WTC11 (cell line): ENCODE measurements around the gene COG1. TPM values are rescaled to one million over a fixed set of nuclear protein-coding genes. Genes with fewer than 3 reads are reported as not detected.

Experiments used
- ATAC-seq: fragments of 200-7000 bp; cut with Tn5 transposase; 2 replicates; pipeline ENCODE4 v1.10.0; 2021; ENCODE audit warnings: mild to moderate bottlenecking, moderate library complexity
- CTCF ChIA-PET: fragments of 300-600 bp; sonication (Branson Sonifier 250); formaldehyde crosslinking; loops from one replicate; lab custom pipeline; 2021; ENCODE audit warnings: antibody characterized with exemption; lab: Charles Lee
- POLR2A ChIA-PET: fragments of 350-600 bp; sonication (Branson Sonifier 250); formaldehyde crosslinking; loops from one replicate; lab custom pipeline; 2021; ENCODE audit warnings: antibody characterized with exemption; lab: Charles Lee
- DNase-seq: peaks from one replicate; pipeline ENCODE4 v3.0.0; 2021; ENCODE audit warnings: low spot score
- H3K27ac Mint-ChIP-seq: 2 replicates; pipeline ENCODE4 v1.8.0; 2021; ENCODE audit warnings: mixed read lengths
- H3K27me3 Mint-ChIP-seq: 2 replicates; pipeline ENCODE4 v1.8.0; 2021; ENCODE audit warnings: low read depth, mild to moderate bottlenecking, moderate library complexity, mixed read lengths
- H3K36me3 Mint-ChIP-seq: 2 replicates; pipeline ENCODE4 v1.8.0; 2021; ENCODE audit warnings: mixed read lengths
- H3K4me1 Mint-ChIP-seq: 2 replicates; pipeline ENCODE4 v1.8.0; 2022; ENCODE audit warnings: mixed read lengths
- H3K4me3 Mint-ChIP-seq: 2 replicates; pipeline ENCODE4 v1.8.0; 2021; ENCODE audit warnings: mild to moderate bottlenecking, moderate library complexity, mixed read lengths
- H3K9me3 Mint-ChIP-seq: 2 replicates; pipeline ENCODE4 v1.8.0; 2021; ENCODE audit warnings: mixed read lengths
- CREM ChIP-seq: sonication (generic); formaldehyde crosslinking; IDR thresholded peaks from 2 replicates; pipeline ENCODE4 v1.8.1; 2022; ENCODE audit warnings: mild to moderate bottlenecking, missing genetic modification reagents, moderate library complexity
- ELF4 ChIP-seq: sonication (generic); formaldehyde crosslinking; IDR thresholded peaks from 2 replicates; pipeline ENCODE4 v1.8.1; 2022; ENCODE audit warnings: low read depth, mild to moderate bottlenecking, moderate library complexity, missing genetic modification reagents
- FOXK1 ChIP-seq: sonication (generic); formaldehyde crosslinking; IDR thresholded peaks from 2 replicates; pipeline ENCODE4 v1.8.0; 2022; ENCODE audit warnings: mild to moderate bottlenecking, moderate library complexity, missing genetic modification reagents
- GABPB1 ChIP-seq: sonication (generic); formaldehyde crosslinking; IDR thresholded peaks from 2 replicates; pipeline ENCODE4 v1.8.1; 2023; ENCODE audit warnings: mild to moderate bottlenecking, missing genetic modification reagents
- GTF2I ChIP-seq: fragments of 250-450 bp; sonication (Bioruptor Pico); conservative IDR thresholded peaks from 2 replicates; pipeline ENCODE4 v1.4.0; 2021; ENCODE audit warnings: mild to moderate bottlenecking
- HMGXB4 ChIP-seq: sonication (generic); formaldehyde crosslinking; IDR thresholded peaks from 2 replicates; pipeline ENCODE4 v1.8.1; 2023; ENCODE audit warnings: mild to moderate bottlenecking, moderate library complexity, missing genetic modification reagents
- JUN ChIP-seq: sonication (generic); formaldehyde crosslinking; IDR thresholded peaks from 2 replicates; pipeline ENCODE4 v1.8.0; 2023; ENCODE audit warnings: mild to moderate bottlenecking, missing genetic modification reagents
- TCF7 ChIP-seq: sonication (generic); formaldehyde crosslinking; IDR thresholded peaks from 2 replicates; pipeline ENCODE4 v1.8.0; 2022; ENCODE audit warnings: mild to moderate bottlenecking, low read depth, missing genetic modification reagents, moderate library complexity
- ZBTB43 ChIP-seq: sonication (generic); formaldehyde crosslinking; IDR thresholded peaks from 2 replicates; pipeline ENCODE4 v1.8.1; 2023; ENCODE audit warnings: mild to moderate bottlenecking, missing genetic modification reagents
- ZMAT4 ChIP-seq: fragments of 250-450 bp; sonication (Bioruptor Pico); IDR thresholded peaks from 2 replicates; pipeline ENCODE4 v1.9.0; 2021; ENCODE audit warnings: mild to moderate bottlenecking
- ZNF416 ChIP-seq: fragments of 250-450 bp; sonication (Bioruptor Pico); IDR thresholded peaks from 2 replicates; pipeline ENCODE4 v1.9.0; 2021; ENCODE audit warnings: mild to moderate bottlenecking, inconsistent platforms
- total RNA-seq: library from RNA; stranded (reverse); gene quantifications from 3 replicates; pipeline ENCODE4 v1.2.3, GENCODE V29; 2021
- TF ChIP-seq, protein P1 (sequence below): sonication (generic); formaldehyde crosslinking; IDR thresholded peaks from 2 replicates; pipeline ENCODE4 v1.8.1; 2023; ENCODE audit warnings: mild to moderate bottlenecking, missing genetic modification reagents, moderate library complexity
- TF ChIP-seq, protein P2 (sequence below): sonication (generic); formaldehyde crosslinking; IDR thresholded peaks from 2 replicates; pipeline ENCODE4 v1.8.1; 2023; ENCODE audit warnings: mild to moderate bottlenecking, missing genetic modification reagents, moderate library complexity
- TF ChIP-seq, protein P3 (sequence below): fragments of 200-600 bp; IDR thresholded peaks from 2 replicates; pipeline ENCODE4 v1.8.0; 2022; ENCODE audit warnings: antibody characterized with exemption
- TF ChIP-seq, protein P4 (sequence below): sonication (generic); formaldehyde crosslinking; IDR thresholded peaks from 2 replicates; pipeline ENCODE4 v1.8.0; 2022; ENCODE audit warnings: missing genetic modification reagents
- TF ChIP-seq, protein P5 (sequence below): fragments of 250-450 bp; sonication (Bioruptor Pico); IDR thresholded peaks from 2 replicates; pipeline ENCODE4 v1.9.0; 2021; ENCODE audit warnings: moderate library complexity, mild to moderate bottlenecking, inconsistent platforms, borderline replicate concordance
- TF ChIP-seq, protein P6 (sequence below): fragments of 250-450 bp; sonication (Bioruptor Pico); IDR thresholded peaks from 2 replicates; pipeline ENCODE4 v1.8.0; 2021; ENCODE audit warnings: mild to moderate bottlenecking

Gene COG1
- total RNA-seq, 1 experiment from 2014 or later = 22.6 TPM

DNA sequence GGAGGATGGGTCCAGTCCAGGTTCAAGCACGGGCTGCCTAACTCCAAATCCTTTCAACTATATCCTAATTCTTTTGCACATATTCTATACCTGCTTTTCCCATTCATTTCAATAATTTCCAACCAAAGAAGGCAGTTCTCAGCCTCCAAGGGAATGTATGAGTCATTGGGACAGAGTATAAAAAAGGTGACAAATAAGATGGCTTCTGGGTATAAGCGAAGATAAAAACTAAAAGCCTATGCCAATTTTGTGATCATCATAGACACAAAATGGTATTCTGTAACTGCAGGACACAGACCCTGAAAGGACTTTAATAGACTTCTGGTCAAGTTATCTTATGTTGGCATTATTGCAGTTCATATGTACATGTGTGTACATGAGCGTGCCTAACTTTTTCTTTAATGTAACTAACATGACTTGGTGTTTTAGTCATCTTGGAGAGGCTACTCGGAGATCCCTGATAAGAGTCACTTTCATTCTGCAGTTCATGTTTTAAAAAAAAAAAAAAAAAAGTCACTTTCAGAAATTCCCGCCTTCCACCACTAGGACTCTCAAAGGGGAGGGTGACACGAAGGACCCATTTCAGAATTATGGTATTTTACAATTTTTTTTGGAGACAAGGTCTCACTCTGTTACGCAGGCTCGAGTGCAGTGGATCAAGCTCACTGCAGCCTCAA, 17.3 kb downstream of the COG1 start:
- H3K36me3 Mint-ChIP-seq = peaks cover 46% of the 10 kb centered on the region

DNA sequence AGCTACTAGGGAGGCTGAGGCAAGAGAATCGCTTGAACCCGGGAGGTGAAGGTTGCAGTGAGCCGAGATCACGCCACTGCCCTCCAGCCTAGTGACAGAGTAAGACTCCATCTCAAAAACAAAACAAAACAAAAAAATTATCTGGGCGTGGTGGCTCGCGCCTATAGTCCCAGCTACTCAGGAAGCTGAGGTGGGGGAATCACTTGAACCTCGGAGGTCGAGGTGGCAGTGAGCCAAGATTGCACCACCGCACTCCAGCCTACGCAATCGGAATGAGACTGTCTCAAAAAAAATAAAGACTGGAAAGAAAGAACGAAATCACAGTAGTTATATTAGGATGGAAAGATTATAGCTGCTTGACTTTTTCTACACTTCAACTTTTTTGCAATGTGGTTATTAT, 18.9 kb downstream of the COG1 start:
- no peak for ATAC-seq
- ChIA-PET CTCF (interaction anchor here (0.6 to 1.8 kb wide), 3 partner anchors 15 to 480 kb away, joined by 3 to 6 read pairs (median 3); no protein-coding TSS in a partner anchor), POLR2A (no interaction called here)
- no peak for DNase-seq
- Mint-ChIP-seq H3K4me3 (no peak overlapping the region), H3K4me1 (peaks cover 16% of the 10 kb centered on the region), H3K27ac (no peak overlapping the region), H3K27me3 (no peaks in the 10 kb centered on the region), H3K36me3 (peaks cover 31% of the 10 kb centered on the region), H3K9me3 (no peaks in the 10 kb centered on the region)
- TF ChIP-seq TCF7 (CRISPR knock-in tag) (no peak), GTF2I (CRISPR knock-in tag) (no peak), ZNF416 (CRISPR knock-in tag) (no peak), ZMAT4 (no peak), GABPB1 (no peak), HMGXB4 (CRISPR knock-in tag) (no peak)
- TF ChIP-seq, protein P1, sequence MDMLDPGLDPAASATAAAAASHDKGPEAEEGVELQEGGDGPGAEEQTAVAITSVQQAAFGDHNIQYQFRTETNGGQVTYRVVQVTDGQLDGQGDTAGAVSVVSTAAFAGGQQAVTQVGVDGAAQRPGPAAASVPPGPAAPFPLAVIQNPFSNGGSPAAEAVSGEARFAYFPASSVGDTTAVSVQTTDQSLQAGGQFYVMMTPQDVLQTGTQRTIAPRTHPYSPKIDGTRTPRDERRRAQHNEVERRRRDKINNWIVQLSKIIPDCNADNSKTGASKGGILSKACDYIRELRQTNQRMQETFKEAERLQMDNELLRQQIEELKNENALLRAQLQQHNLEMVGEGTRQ (CRISPR knock-in tag) = no peak
- TF ChIP-seq, protein P2, sequence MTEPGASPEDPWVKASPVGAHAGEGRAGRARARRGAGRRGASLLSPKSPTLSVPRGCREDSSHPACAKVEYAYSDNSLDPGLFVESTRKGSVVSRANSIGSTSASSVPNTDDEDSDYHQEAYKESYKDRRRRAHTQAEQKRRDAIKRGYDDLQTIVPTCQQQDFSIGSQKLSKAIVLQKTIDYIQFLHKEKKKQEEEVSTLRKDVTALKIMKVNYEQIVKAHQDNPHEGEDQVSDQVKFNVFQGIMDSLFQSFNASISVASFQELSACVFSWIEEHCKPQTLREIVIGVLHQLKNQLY (CRISPR knock-in tag) = no peak

More for the DNA sequence above, 17.3 kb downstream of the COG1 start:
- CTCF ChIA-PET = interaction anchor here (0.7 to 4.3 kb wide), 3 partner anchors 13 to 653 kb away, joined by 3 to 16 read pairs (median 3); no protein-coding TSS in a partner anchor
- Mint-ChIP-seq H3K4me3 (no peak overlapping the region), H3K27ac (no peak overlapping the region; the same call in 1 of the 2 replicates), H3K4me1 (0 out of 2 replicates have a peak, but pooled peaks cover under 1% of the 10 kb centered on the region), H3K27me3 (no peaks in the 10 kb centered on the region), H3K9me3 (no peaks in the 10 kb centered on the region)
- ATAC-seq (no peak), DNase-seq (no peak)
- no peak for TF ChIP-seq CREM (CRISPR knock-in tag)
- TF ChIP-seq ZBTB43 (CRISPR knock-in tag) = no peak
- TF ChIP-seq, protein P3, sequence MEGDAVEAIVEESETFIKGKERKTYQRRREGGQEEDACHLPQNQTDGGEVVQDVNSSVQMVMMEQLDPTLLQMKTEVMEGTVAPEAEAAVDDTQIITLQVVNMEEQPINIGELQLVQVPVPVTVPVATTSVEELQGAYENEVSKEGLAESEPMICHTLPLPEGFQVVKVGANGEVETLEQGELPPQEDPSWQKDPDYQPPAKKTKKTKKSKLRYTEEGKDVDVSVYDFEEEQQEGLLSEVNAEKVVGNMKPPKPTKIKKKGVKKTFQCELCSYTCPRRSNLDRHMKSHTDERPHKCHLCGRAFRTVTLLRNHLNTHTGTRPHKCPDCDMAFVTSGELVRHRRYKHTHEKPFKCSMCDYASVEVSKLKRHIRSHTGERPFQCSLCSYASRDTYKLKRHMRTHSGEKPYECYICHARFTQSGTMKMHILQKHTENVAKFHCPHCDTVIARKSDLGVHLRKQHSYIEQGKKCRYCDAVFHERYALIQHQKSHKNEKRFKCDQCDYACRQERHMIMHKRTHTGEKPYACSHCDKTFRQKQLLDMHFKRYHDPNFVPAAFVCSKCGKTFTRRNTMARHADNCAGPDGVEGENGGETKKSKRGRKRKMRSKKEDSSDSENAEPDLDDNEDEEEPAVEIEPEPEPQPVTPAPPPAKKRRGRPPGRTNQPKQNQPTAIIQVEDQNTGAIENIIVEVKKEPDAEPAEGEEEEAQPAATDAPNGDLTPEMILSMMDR = peak; percentile 46; the same call in 1 of the 2 replicates
- TF ChIP-seq, protein P4, sequence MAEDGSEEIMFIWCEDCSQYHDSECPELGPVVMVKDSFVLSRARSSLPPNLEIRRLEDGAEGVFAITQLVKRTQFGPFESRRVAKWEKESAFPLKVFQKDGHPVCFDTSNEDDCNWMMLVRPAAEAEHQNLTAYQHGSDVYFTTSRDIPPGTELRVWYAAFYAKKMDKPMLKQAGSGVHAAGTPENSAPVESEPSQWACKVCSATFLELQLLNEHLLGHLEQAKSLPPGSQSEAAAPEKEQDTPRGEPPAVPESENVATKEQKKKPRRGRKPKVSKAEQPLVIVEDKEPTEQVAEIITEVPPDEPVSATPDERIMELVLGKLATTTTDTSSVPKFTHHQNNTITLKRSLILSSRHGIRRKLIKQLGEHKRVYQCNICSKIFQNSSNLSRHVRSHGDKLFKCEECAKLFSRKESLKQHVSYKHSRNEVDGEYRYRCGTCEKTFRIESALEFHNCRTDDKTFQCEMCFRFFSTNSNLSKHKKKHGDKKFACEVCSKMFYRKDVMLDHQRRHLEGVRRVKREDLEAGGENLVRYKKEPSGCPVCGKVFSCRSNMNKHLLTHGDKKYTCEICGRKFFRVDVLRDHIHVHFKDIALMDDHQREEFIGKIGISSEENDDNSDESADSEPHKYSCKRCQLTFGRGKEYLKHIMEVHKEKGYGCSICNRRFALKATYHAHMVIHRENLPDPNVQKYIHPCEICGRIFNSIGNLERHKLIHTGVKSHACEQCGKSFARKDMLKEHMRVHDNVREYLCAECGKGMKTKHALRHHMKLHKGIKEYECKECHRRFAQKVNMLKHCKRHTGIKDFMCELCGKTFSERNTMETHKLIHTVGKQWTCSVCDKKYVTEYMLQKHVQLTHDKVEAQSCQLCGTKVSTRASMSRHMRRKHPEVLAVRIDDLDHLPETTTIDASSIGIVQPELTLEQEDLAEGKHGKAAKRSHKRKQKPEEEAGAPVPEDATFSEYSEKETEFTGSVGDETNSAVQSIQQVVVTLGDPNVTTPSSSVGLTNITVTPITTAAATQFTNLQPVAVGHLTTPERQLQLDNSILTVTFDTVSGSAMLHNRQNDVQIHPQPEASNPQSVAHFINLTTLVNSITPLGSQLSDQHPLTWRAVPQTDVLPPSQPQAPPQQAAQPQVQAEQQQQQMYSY (CRISPR knock-in tag) = no peak
- TF ChIP-seq, protein P5, sequence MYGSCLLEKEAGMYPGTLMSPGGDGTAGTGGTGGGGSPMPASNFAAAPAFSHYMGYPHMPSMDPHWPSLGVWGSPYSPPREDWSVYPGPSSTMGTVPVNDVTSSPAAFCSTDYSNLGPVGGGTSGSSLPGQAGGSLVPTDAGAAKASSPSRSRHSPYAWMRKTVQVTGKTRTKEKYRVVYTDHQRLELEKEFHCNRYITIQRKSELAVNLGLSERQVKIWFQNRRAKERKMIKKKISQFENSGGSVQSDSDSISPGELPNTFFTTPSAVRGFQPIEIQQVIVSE (CRISPR knock-in tag) = no peak
- TF ChIP-seq ELF4 (CRISPR knock-in tag) = no peak
- TF ChIP-seq FOXK1 (CRISPR knock-in tag) = no peak
- no peak for TF ChIP-seq JUN
- TF ChIP-seq, protein P6, sequence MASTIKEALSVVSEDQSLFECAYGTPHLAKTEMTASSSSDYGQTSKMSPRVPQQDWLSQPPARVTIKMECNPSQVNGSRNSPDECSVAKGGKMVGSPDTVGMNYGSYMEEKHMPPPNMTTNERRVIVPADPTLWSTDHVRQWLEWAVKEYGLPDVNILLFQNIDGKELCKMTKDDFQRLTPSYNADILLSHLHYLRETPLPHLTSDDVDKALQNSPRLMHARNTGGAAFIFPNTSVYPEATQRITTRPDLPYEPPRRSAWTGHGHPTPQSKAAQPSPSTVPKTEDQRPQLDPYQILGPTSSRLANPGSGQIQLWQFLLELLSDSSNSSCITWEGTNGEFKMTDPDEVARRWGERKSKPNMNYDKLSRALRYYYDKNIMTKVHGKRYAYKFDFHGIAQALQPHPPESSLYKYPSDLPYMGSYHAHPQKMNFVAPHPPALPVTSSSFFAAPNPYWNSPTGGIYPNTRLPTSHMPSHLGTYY = no peak
- POLR2A ChIA-PET = interaction anchor here (0.7 kb wide), 1 partner anchor 39 kb away, joined by 3 read pairs; no protein-coding TSS in a partner anchor
